ENCODE measurements around the gene TOR4A. TPM values are rescaled to one million over a fixed set of nuclear protein-coding genes. Genes with fewer than 3 reads are reported as not detected.
A peak's percentile ranks its signal among the peaks of the same experiment; 100 is the strongest.

Gene TOR4A
- total and polyA plus RNA-seq, 9 of the 15 experiments (the other 6 are each of a cell fraction or from before 2014, with no cell fraction given): 3.9 to 49.2 (median 8.8) TPM

DNA sequence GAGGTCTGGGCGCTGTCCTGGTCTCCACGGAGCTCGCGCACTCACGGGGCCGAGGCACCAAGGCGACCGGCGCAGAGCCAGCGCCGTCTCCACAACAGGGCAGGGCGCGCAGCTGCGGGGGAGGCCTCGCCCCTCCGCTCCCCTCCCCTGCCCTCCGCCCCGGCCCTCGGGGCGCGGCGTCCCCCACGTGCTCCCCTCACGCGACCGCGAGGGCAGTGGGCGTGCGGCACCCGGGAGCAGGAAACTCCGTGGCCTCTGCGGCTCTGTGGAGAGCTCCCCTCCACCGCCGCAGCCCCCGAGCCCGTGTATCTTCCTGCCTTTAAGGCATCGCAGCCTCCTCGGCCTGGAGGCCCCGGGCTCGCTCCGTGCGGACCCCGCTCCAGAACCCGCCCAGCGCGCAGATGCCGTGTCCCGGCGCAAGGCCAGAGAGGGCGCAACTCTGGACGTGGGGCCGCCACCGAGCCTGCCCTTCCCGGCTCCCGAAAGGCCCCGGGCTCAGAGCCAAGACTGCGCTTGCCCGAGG lies 37.1 kb upstream of the TOR4A start:
- H3K79me2 ChIP-seq (ENCODE audit: control insufficient read depth, insufficient read depth, low read length): peaks cover 57% of the 10 kb centered on the region
- ATAC-seq: peak; percentile 42
- WGBS (ENCODE audit: insufficient coverage, low coverage, missing lambda C conversion rate): under 1% methylated on average over 41 of the region's 58 CpGs
- FAIRE-seq: no peak
- H2AFZ ChIP-seq (ENCODE audit: low read depth, low read length): peak overlapping the region; percentile 85
- intact Hi-C loops (cut with micrococcal nuclease): loop anchor here (2.0 to 10.0 kb wide), 3 partner anchors 14 to 456 kb away; partner anchors contain the start of genes NELFB and NRARP
- H3K27me3 ChIP-seq (ENCODE audit: control insufficient read depth in 2 of 2, insufficient read depth in 2 of 2, low read length in 2 of 2): no peaks in the 10 kb centered on the region
- TSS peak; percentile 70 for BruUV-seq (replicated peaks)
- POLR2A ChIA-PET: interaction anchor here (0.6 to 6.5 kb wide), 44 partner anchors 8 to 487 kb away, joined by 3 to 221 read pairs (median 4); partner anchors contain the start of genes ANAPC2, DPP7, MAN1B1 and NELFB
- H3K9ac ChIP-seq (ENCODE audit: insufficient read depth in 1 of 2, low read depth in 2 of 2, low read length in 2 of 2): peak overlapping the region; percentile 88 to 92
- H3K9me1 ChIP-seq (ENCODE audit: control insufficient read depth, insufficient read depth, low read length): peaks cover 8% of the 10 kb centered on the region
- H3K27ac ChIP-seq (ENCODE audit: extremely low read depth, low read depth, low read length): peak overlapping the region; percentile 98
- H3K4me1 ChIP-seq (replicated peaks in 1 of 2; ENCODE audit: control insufficient read depth in 2 of 2, insufficient read depth in 2 of 2, low read length in 2 of 2): peaks cover 35 to 91% of the 10 kb centered on the region in 2 experiments
- peak overlapping the region; percentile 69 for H3K4me2 ChIP-seq (ENCODE audit: insufficient read depth, low read length)
- H3K4me3 ChIP-seq: peak overlapping the region; percentile 70
- CTCF ChIA-PET (ENCODE audit: low intra/inter-chr PET ratio): no interaction called here
- DNase-seq (ENCODE audit: extremely low read depth in 1 of 4, low spot score in 3 of 4): peak; percentile 71 to 87 (median 72)
- no peaks in the 10 kb centered on the region for H3K9me3 ChIP-seq (replicated peaks; ENCODE audit: control insufficient read depth, insufficient read depth, low read depth, low read length)
- H4K20me1 ChIP-seq (replicated peaks; ENCODE audit: control insufficient read depth, insufficient read depth, low read length): peaks cover 30% of the 10 kb centered on the region
- H3K36me3 ChIP-seq (ENCODE audit: control insufficient read depth, insufficient read depth, low read length): peaks cover 30% of the 10 kb centered on the region
- in situ Hi-C loops (cut with MboI): loop anchor here (25.0 kb wide), 1 partner anchor 453 kb away; the partner anchor contains the start of genes CCDC183 and TMEM141
- TF ChIP-seq NFIC (IDR thresholded peaks at IDR 0.05) (peak; percentile 94), FOS (IDR thresholded peaks at IDR 0.05; ENCODE audit: extremely low read depth, insufficient read length) (no peak), YY1 (IDR thresholded peaks at IDR 0.05; ENCODE audit: borderline replicate concordance in 1 of 3, control insufficient read depth in 1 of 3, extremely low read depth in 1 of 3, insufficient read depth in 3 of 3, insufficient read length in 1 of 3, insufficient replicate concordance in 2 of 3, low read depth in 1 of 3, low read length in 2 of 3) (peak in 2 of 3 experiments; percentile 39 to 52), FOXJ3 (CRISPR knock-in tag; IDR thresholded peaks at IDR 0.05) (peak; percentile 65; the same call in 1 of the 2 replicates)
- TF ChIP-seq, protein P1, sequence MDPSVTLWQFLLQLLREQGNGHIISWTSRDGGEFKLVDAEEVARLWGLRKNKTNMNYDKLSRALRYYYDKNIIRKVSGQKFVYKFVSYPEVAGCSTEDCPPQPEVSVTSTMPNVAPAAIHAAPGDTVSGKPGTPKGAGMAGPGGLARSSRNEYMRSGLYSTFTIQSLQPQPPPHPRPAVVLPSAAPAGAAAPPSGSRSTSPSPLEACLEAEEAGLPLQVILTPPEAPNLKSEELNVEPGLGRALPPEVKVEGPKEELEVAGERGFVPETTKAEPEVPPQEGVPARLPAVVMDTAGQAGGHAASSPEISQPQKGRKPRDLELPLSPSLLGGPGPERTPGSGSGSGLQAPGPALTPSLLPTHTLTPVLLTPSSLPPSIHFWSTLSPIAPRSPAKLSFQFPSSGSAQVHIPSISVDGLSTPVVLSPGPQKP (CRISPR knock-in tag; IDR thresholded peaks at IDR 0.05): peak; percentile 30; the same call in 1 of the 2 replicates
- TF ChIP-seq, protein P2, sequence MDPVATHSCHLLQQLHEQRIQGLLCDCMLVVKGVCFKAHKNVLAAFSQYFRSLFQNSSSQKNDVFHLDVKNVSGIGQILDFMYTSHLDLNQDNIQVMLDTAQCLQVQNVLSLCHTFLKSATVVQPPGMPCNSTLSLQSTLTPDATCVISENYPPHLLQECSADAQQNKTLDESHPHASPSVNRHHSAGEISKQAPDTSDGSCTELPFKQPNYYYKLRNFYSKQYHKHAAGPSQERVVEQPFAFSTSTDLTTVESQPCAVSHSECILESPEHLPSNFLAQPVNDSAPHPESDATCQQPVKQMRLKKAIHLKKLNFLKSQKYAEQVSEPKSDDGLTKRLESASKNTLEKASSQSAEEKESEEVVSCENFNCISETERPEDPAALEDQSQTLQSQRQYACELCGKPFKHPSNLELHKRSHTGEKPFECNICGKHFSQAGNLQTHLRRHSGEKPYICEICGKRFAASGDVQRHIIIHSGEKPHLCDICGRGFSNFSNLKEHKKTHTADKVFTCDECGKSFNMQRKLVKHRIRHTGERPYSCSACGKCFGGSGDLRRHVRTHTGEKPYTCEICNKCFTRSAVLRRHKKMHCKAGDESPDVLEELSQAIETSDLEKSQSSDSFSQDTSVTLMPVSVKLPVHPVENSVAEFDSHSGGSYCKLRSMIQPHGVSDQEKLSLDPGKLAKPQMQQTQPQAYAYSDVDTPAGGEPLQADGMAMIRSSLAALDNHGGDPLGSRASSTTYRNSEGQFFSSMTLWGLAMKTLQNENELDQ (CRISPR knock-in tag; IDR thresholded peaks at IDR 0.05; ENCODE audit: borderline replicate concordance): no peak
- TF ChIP-seq, protein P3, sequence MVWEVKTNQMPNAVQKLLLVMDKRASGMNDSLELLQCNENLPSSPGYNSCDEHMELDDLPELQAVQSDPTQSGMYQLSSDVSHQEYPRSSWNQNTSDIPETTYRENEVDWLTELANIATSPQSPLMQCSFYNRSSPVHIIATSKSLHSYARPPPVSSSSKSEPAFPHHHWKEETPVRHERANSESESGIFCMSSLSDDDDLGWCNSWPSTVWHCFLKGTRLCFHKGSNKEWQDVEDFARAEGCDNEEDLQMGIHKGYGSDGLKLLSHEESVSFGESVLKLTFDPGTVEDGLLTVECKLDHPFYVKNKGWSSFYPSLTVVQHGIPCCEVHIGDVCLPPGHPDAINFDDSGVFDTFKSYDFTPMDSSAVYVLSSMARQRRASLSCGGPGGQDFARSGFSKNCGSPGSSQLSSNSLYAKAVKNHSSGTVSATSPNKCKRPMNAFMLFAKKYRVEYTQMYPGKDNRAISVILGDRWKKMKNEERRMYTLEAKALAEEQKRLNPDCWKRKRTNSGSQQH (CRISPR knock-in tag; IDR thresholded peaks at IDR 0.05): peak; percentile 84; the same call in 1 of the 2 replicates
- TF ChIP-seq, protein P4, sequence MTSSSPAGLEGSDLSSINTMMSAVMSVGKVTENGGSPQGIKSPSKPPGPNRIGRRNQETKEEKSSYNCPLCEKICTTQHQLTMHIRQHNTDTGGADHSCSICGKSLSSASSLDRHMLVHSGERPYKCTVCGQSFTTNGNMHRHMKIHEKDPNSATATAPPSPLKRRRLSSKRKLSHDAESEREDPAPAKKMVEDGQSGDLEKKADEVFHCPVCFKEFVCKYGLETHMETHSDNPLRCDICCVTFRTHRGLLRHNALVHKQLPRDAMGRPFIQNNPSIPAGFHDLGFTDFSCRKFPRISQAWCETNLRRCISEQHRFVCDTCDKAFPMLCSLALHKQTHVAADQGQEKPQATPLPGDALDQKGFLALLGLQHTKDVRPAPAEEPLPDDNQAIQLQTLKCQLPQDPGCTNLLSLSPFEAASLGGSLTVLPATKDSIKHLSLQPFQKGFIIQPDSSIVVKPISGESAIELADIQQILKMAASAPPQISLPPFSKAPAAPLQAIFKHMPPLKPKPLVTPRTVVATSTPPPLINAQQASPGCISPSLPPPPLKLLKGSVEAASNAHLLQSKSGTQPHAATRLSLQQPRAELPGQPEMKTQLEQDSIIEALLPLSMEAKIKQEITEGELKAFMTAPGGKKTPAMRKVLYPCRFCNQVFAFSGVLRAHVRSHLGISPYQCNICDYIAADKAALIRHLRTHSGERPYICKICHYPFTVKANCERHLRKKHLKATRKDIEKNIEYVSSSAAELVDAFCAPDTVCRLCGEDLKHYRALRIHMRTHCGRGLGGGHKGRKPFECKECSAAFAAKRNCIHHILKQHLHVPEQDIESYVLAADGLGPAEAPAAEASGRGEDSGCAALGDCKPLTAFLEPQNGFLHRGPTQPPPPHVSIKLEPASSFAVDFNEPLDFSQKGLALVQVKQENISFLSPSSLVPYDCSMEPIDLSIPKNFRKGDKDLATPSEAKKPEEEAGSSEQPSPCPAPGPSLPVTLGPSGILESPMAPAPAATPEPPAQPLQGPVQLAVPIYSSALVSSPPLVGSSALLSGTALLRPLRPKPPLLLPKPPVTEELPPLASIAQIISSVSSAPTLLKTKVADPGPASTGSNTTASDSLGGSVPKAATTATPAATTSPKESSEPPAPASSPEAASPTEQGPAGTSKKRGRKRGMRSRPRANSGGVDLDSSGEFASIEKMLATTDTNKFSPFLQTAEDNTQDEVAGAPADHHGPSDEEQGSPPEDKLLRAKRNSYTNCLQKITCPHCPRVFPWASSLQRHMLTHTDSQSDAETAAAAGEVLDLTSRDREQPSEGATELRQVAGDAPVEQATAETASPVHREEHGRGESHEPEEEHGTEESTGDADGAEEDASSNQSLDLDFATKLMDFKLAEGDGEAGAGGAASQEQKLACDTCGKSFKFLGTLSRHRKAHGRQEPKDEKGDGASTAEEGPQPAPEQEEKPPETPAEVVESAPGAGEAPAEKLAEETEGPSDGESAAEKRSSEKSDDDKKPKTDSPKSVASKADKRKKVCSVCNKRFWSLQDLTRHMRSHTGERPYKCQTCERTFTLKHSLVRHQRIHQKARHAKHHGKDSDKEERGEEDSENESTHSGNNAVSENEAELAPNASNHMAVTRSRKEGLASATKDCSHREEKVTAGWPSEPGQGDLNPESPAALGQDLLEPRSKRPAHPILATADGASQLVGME (CRISPR knock-in tag; IDR thresholded peaks at IDR 0.05): peak; percentile 86; the same call in 1 of the 2 replicates
